GM18867 (cell line): Measurements from ENCODE around the gene MAPK4.

Source experiments
- ATAC-seq: cut with Tn5 transposase; IDR thresholded peaks from one replicate; pipeline ENCODE4 v1.9.1; 2021; ENCODE audit warnings: mild to moderate bottlenecking, moderate library complexity; ENCODE audit not compliant: unreplicated experiment

Gene MAPK4

DNA sequence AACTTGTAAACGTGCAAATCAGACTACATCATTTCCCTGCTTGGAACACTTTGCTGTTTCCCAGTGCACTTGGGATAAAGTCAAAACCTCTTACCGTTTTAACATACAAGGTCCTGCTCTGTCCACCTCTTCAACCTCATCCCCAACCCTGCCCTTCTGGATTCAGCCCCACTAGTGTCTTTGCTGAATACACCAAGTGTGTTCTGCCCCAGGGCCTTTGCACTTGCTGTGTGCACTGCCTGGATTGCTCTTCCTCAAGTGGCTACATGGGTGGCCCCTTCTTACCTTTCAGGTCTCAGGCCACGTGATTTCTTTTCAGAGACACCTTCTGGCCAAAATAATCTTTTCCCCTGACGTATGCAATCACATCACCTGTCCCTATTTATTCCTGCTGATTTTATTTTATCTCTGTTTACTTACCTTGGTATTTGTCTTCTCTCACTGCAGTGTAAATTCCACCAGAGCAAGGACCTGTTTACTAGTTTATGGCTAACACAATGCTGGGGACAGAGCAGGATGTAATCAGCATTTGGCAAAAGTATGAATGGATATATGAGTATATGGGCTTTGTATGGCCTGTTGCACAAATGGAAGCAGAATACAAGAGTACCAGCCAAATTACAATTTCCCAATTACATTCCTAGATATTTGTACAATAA lies 63.9 kb downstream of the MAPK4 start:
- no peak for ATAC-seq

DNA sequence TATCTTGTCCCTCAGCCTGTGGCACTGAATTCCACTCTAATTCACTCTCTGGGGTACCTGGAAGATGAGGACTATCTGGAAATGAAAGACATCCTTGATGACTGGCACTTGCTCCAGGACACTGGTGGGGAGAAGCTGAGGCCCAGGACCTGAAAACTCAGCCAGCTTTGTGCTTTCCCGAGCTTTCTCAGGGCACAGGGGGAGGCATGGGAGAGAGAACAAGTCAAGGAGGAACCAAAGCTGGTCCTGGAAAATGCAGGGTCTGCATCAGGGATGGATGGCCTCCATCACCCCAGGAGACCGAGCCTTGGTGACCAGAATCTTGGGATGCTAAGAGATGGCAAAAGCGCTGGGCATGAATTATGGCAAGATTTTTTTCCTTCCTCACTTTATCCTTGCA lies 65.1 kb downstream of the MAPK4 start:
- ATAC-seq = no peak

- ATAC-seq = no peak
These were observed 66.4 kb downstream of the MAPK4 start for GRCh38 chr18:50626317-50626716.

DNA sequence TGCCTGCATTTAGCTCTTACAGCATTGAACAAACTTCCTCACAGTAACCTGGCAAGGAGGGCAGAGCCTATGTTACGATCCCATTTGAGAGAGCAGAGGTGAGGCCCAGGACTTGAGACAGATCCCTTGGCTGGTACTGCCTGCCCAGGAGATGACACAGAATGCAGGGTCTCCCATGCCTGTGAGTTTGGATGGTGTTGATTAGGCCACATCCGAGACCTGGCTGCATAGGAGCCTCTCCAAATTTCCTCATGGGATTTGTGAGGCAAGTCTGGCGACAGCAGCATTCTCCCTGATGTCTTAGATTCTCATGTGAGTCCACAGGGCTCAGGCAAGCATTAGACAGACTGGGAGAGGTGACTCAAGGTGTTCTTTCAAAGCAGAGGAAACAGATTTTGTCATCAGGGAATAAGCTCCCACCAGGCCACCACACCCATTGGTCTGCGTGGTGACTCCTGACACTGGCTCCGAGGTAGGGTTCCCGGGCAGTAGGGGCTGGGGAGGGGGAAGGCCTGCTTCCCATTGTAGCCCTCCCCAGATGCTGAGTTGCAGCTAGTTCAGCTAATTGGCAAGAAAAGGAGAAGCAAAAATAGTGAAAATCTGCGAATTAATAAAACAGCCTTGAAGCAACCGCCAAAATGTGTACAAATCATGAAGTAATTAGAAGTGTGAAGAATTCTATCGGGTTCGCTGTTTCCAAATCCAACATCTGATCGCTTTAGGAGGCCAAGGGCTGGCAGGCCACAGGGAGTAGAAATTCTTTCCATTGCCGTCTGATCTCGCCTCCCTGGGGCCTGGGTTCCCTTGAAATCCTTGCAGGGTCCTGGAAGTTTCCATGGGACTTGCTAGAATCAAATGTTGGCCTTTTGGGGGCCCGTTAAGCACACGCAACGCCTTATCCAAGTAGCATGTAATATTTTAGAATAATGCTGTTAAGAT lies 68.0 kb downstream of the MAPK4 start:
- ATAC-seq = no peak

DNA sequence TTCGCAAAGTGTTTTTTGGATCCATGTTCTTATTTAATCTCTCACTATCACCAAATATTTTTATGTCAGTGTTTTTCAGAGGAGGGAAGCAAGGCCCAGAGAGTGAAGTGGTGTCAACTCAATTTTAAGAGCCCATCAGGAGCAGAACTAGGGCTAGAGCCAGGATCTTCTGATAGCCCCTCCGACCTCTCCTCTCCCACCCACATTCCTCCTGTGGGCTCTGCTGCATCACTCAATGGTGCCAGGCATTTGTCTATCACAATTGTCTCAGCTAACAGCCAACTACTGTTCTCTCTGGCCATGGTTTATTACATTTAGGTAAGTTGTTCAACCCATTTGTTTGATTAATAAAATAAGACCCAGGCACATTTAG lies 68.6 kb downstream of the MAPK4 start:
- ATAC-seq = no peak

GRCh38 chr18:50629148-50629631 lies 69.3 kb downstream of the MAPK4 start:
- ATAC-seq = no peak

GRCh38 chr18:50630895-50631294 lies 71.0 kb downstream of the MAPK4 start:
- ATAC-seq = no peak

GRCh38 chr18:50632895-50633515 lies 73.1 kb downstream of the MAPK4 start:
- ATAC-seq = no peak

- no peak for ATAC-seq
These were observed 74.1 kb downstream of the MAPK4 start for GRCh38 chr18:50633992-50634391.

DNA sequence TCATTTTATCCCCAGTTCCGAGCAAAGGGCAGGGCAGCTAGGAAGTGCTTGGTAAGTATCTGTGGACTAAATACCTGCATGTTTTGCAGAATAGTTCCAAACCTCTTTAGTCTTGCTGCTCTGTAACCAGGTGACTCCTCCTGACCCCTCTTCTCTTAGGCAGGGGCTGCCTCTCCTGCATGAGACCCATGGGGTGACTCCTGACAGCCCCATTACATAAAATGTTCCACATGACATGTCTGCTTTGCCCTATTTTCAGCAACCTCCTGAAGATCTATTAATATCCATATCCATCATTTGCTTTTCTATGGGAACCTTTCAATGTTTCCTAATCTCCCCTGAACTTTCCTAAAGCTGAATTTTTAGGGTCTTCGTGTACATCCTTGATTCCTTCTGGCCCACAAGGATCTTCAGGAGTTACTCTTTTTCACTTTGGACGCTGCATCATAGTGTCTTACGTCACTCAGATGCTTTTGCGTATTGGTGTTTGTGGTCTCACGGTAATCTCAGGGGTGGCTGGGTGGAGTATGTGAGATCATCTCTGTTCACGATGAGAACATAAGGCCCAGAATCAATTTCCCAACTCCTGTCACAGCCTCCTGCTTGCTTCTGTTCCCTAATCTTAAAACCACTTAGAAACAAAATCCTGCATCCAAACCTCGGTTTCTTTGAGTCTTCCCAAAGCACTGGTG lies 76.6 kb downstream of the MAPK4 start:
- no peak for ATAC-seq

GRCh38 chr18:50638016-50638883 lies 78.4 kb downstream of the MAPK4 start:
- no peak for ATAC-seq

GRCh38 chr18:50638884-50639420 lies 79.1 kb downstream of the MAPK4 start:
- no peak for ATAC-seq

DNA sequence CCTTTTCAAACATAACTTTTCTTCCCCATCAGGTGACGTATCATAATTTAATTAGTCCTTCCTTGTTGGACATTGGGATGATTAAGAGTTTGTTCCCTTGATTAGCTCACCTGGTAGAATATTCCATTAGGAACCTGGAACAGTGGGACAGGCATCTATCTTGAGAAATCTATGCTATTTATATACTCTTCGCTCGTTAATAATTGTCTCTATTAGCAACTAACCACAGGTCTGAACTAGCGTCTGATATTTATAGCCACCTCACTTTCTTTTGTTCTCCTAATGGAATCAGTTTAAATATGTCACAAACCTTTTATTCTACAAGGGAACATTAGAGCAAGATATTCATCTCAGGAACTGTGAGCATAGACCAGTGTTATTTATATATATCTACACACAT lies 79.8 kb downstream of the MAPK4 start:
- no peak for ATAC-seq

GRCh38 chr18:50642439-50642838 lies 82.6 kb downstream of the MAPK4 start:
- ATAC-seq = no peak

DNA sequence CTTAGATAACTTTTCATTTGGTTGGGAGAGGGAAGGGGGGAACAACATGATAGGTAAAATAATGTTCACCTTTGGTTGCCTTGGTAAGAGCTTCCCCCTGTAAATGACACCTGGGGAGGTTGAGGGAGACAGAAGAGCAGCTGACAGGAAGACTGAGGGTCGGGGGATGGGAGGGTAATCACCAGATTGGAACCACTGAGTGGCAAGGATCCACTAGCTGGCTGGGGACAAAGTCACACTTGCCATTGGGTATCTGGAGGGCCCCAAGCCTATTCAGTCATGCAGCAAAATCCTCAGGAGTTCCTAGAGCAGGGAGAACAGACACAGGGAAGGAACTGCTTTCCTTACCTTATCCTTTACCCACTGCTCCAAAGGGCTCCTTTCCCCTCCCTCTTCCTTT lies 84.3 kb downstream of the MAPK4 start:
- no peak for ATAC-seq

DNA sequence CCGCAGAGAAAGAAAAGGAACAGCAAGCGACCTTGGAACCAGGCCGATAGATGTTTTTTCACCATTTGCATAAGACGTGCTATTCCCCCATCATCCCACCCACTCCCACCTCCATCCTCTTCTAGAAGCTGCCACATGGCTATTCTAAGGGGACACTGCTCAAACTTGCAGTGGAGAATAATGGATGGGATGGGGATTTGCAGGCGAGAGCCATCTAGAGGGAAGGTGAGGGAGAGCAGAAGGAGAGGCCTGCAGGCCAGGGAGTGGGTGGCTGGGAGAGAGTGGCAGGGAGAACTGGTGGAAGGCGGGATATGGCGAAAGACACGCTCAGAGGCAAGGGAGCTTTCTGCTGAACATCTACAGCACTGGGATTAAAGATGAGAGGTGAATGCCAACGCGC lies 84.9 kb downstream of the MAPK4 start:
- ATAC-seq = no peak

DNA sequence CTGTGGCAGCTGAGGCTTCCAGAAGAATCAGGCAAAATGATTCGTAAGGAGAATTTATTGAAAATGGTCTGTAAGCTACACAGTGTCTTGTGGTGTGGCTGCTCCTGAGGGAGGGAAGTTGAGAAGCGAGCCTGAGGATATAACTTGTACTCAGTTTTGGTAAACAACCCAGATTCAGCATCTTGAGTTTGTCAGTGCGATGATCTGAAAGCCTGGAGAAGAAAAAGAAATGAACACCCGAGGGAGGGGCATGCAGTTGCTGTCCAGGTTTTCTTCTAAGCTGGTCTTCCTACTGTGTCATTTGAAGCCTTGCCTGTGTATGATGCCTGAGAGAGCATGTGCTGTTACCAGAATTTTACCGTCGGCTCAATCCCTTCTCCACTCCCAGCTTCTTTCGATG lies 87.3 kb downstream of the MAPK4 start:
- no peak for ATAC-seq

DNA sequence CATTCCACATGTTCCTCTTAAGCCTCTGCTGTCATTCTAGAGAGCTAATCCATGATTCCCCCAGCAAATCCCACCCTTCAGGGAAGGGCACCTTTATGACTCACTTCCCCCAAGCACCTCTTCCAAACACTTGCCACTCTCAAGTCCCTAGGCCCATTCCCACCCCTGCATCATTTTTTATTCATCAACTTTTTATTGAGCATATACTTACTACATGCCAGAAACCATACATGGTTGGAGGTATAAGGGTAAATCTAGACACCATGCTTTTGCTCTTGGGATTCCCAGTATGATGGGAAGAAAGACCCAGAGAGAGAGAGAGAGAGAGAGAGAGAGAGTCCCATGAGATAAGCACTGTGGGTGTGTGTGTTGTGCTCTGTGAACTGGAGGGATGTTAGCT lies 87.9 kb downstream of the MAPK4 start:
- no peak for ATAC-seq

GRCh38 chr18:50649821-50650220 lies 89.9 kb downstream of the MAPK4 start:
- no peak for ATAC-seq

GRCh38 chr18:50651334-50651733 lies 91.4 kb downstream of the MAPK4 start:
- ATAC-seq = no peak
